Neural cell (in vitro differentiated cells): ENCODE data around the gene C19orf33. TPM values are rescaled to one million over a fixed set of nuclear protein-coding genes. Genes with fewer than 3 reads are reported as not detected.

Experiments
- H2AFZ ChIP-seq: fragments of 200-600, 300-800 bp; sonication (generic), shearing (Covaris generic); 2 replicates; pipeline ENCODE4 v1.6.0; 2014; ENCODE audit warnings: low read depth, mild to moderate bottlenecking, antibody characterized with exemption, low read length, moderate library complexity
- H3F3A ChIP-seq: fragments of 200-600 bp; shearing (Covaris generic); 2 replicates; pipeline ENCODE4 v1.6.1; 2016; ENCODE audit warnings: mild to moderate bottlenecking, moderate library complexity, mixed read lengths, antibody characterized with exemption, low read length; ENCODE audit not compliant: insufficient read depth, poor library complexity, severe bottlenecking
- H3K27ac ChIP-seq: fragments of 200-600, 300-800 bp; sonication (generic), shearing (Covaris generic); 2 replicates; pipeline ENCODE4 v1.5.1; 2014; ENCODE audit warnings: mild to moderate bottlenecking, low read length, moderate library complexity
- H3K27me3 ChIP-seq: fragments of 300-800, 200-600 bp; sonication (generic), shearing (Covaris generic); 2 replicates; pipeline ENCODE4 v1.6.0; 2014; ENCODE audit warnings: mild to moderate bottlenecking, low read depth, low read length, moderate library complexity; ENCODE audit not compliant: insufficient read depth
- H3K36me3 ChIP-seq: fragments of 300-800, 200-600 bp; sonication (generic), shearing (Covaris generic); 2 replicates; pipeline ENCODE4 v1.5.1; 2014; ENCODE audit warnings: mild to moderate bottlenecking, antibody characterized with exemption, low read length, moderate library complexity; ENCODE audit not compliant: insufficient read depth
- H3K4me2 ChIP-seq: fragments of 300-800, 200-600 bp; sonication (generic), shearing (Covaris generic); 2 replicates; pipeline ENCODE4 v1.6.0; 2014; ENCODE audit warnings: mild to moderate bottlenecking, low read length
- H3K4me3 ChIP-seq: fragments of 300-800, 200-600 bp; sonication (generic), shearing (Covaris generic); 2 replicates; pipeline ENCODE4 v1.5.1; 2014; ENCODE audit warnings: mild to moderate bottlenecking, low read length, moderate library complexity
- H3K79me2 ChIP-seq: fragments of 200-600 bp; shearing (Covaris generic); replicated peaks from 2 replicates; pipeline ENCODE4 v1.6.0; 2014; ENCODE audit warnings: mild to moderate bottlenecking, low read length, moderate library complexity; ENCODE audit not compliant: insufficient read depth
- H3K9ac ChIP-seq: fragments of 300-800, 200-600 bp; sonication (generic), shearing (Covaris generic); 2 replicates; pipeline ENCODE4 v1.6.1; 2016; ENCODE audit warnings: mild to moderate bottlenecking, low read length, mixed read lengths
- H3K9me2 ChIP-seq: fragments of 200-600 bp; shearing (Covaris generic); 2 replicates; pipeline ENCODE4 v1.6.1; 2016; ENCODE audit warnings: mild to moderate bottlenecking, low read length, mixed read lengths; ENCODE audit not compliant: insufficient read depth
- H3K9me3 ChIP-seq: fragments of 200-600, 300-800 bp; sonication (generic), shearing (Covaris generic); 2 replicates; pipeline ENCODE4 v1.6.1; 2016; ENCODE audit warnings: mild to moderate bottlenecking, mixed run types, low read length, moderate library complexity, mixed read lengths
- H4K20me1 ChIP-seq: fragments of 200-600 bp; shearing (Covaris generic); 2 replicates; pipeline ENCODE4 v1.6.1; 2016; ENCODE audit warnings: mild to moderate bottlenecking, mixed run types; ENCODE audit not compliant: insufficient read depth
- CTCF ChIP-seq: fragments of 450-650 bp; IDR thresholded peaks from 2 replicates; pipeline ENCODE4 v1.5.1; 2014; ENCODE audit warnings: antibody characterized with exemption, mild to moderate bottlenecking, moderate library complexity; ENCODE audit not compliant: poor library complexity, severe bottlenecking
- EZH2 ChIP-seq: fragments of 200-600, 300-800 bp; shearing (Covaris generic), sonication (generic); IDR thresholded peaks from 2 replicates; pipeline ENCODE4 v1.6.1; 2014; ENCODE audit warnings: antibody characterized with exemption, low read length, borderline replicate concordance, mild to moderate bottlenecking; ENCODE audit not compliant: insufficient read depth, poor library complexity, severe bottlenecking
- MXI1 ChIP-seq: fragments of 450-650 bp; conservative IDR thresholded peaks from 2 replicates; pipeline ENCODE4 v1.6.1; 2014; ENCODE audit warnings: antibody characterized with exemption, mild to moderate bottlenecking; ENCODE audit not compliant: poor library complexity, severe bottlenecking
- RAD21 ChIP-seq: fragments of 450-650 bp; conservative IDR thresholded peaks from 2 replicates; pipeline ENCODE4 v1.6.1; 2014; ENCODE audit warnings: antibody characterized with exemption, mild to moderate bottlenecking, moderate library complexity
- REST ChIP-seq: IDR thresholded peaks from 2 replicates; pipeline ENCODE4 v1.6.1; 2012; ENCODE audit warnings: borderline replicate concordance
- SMC3 ChIP-seq: fragments of 450-650 bp; conservative IDR thresholded peaks from 2 replicates; pipeline ENCODE4 v1.6.1; 2014; ENCODE audit warnings: antibody characterized with exemption, mild to moderate bottlenecking, moderate library complexity; ENCODE audit not compliant: poor library complexity
- polyA plus RNA-seq: library from polyadenylated mRNA; depleted of rRNA; stranded (reverse); fragments of >200 nt; gene quantifications from 2 replicates; pipeline ENCODE4 v1.2.3, GENCODE V29; 2014

Gene C19orf33
- polyA plus RNA-seq, 1 donor from 2014 or later = not detected

- Histone ChIP-seq H3K79me2 (no peaks in the 10 kb centered on the region), H3K4me2 (no peak overlapping the region), H3K27ac (no peak overlapping the region), H3K4me3 (no peak overlapping the region), H3F3A (no peaks in the 10 kb centered on the region), H3K9ac (no peak overlapping the region), H3K9me3 (no peaks in the 10 kb centered on the region), H2AFZ (no peak overlapping the region), H3K27me3 (no peaks in the 10 kb centered on the region), H3K9me2 (no peaks in the 10 kb centered on the region), H4K20me1 (no peaks in the 10 kb centered on the region), H3K36me3 (no peaks in the 10 kb centered on the region)
- TF ChIP-seq CTCF (no peak), REST (no peak), SMC3 (no peak), MXI1 (no peak), RAD21 (no peak), EZH2 (no peak)
Observed at GRCh38 chr19:38298821-38299680, 5.0 kb upstream of the C19orf33 start.

- Histone ChIP-seq H3K27ac (no peak overlapping the region), H3K4me3 (no peak overlapping the region)
Observed at GRCh38 chr19:38304352-38304865, 358 bp downstream of the C19orf33 start.

More at GRCh38 chr19:38304352-38304865, 358 bp downstream of the C19orf33 start:
- Histone ChIP-seq H3K27me3 (no peaks in the 10 kb centered on the region), H3F3A (no peaks in the 10 kb centered on the region), H3K36me3 (no peaks in the 10 kb centered on the region), H3K9ac (no peak overlapping the region), H4K20me1 (no peaks in the 10 kb centered on the region), H3K9me3 (no peaks in the 10 kb centered on the region), H2AFZ (no peak overlapping the region), H3K4me2 (no peak overlapping the region), H3K79me2 (no peaks in the 10 kb centered on the region), H3K9me2 (no peaks in the 10 kb centered on the region)
- TF ChIP-seq CTCF (no peak), MXI1 (no peak), EZH2 (no peak), SMC3 (no peak), RAD21 (no peak)
